ENCODE data around the gene TEX44.
"Not testable (repeated sequence)": the region's sequence is repeated elsewhere in the genome, so short reads cannot be mapped to it uniquely, and the experiment has no call there.

TEX44 gene

DNA sequence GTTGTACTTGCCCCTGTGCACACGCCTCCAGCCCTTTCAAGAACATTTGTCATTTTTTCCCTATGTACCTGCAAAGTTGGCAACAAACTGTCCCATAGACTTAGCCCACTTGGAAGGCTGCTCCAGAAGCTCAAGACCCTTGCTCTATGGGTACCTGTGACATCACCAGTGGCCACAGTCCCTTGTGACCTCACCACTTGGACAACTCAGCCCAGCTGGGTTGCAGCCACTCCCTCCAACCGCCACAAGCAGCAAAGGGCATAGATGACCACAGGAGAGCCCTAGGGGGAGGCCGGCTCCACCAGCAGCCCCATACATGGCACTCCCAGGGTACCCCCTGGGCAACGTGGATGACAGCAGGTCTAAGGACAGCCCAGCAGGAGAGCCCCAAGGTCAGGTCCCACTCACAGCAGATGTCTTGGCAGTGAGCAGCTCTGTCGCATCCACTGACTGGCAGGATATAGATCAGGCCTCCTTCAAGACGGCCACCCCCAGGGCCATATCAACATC, at the start of gene TEX44:
Gene TEX44 (plus strand): TSS at position 229 of the 510 bp plus-strand sequence. CDS start 88 bp downstream, at position 317.
- no peak for DNase-seq

DNA sequence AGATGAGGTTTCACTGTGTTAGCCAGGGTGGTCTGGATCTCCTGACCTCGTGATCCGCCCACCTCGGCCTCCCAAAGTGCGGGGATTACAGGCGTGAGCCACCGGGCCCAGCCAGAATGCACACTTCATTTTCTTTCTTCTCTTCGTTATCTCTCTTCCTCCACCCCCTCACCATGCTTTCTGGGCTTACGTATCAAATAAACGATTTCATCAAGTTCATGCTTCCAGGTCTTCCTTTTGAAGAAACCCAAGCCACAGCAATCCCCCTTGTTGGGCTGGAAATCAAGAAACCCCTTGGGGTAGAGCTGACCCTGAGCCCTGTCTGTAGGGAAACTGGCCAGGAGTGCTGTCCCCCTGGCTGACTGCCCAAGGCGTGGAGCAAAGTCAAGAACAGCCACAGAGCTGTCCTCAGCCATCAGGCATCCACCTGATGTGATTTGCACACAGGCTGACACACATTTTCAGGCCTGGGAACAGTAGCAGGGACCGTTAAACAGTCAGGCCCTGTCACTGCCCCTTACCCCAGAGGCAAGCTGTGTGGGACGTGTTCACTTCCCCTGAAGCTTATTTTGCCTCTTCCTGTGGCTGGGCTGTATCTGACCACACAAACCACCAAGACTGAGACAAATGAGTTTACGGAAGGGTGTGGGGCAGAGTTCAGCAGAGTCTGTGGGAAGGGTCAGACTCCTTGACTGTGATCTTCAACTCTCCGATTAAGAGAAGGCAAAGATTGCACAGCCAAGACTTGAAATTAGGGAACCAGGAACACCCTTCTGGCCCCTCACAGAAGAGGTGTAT, 47.4 kb upstream of the TEX44 start:
- DNase-seq = no peak

DNA sequence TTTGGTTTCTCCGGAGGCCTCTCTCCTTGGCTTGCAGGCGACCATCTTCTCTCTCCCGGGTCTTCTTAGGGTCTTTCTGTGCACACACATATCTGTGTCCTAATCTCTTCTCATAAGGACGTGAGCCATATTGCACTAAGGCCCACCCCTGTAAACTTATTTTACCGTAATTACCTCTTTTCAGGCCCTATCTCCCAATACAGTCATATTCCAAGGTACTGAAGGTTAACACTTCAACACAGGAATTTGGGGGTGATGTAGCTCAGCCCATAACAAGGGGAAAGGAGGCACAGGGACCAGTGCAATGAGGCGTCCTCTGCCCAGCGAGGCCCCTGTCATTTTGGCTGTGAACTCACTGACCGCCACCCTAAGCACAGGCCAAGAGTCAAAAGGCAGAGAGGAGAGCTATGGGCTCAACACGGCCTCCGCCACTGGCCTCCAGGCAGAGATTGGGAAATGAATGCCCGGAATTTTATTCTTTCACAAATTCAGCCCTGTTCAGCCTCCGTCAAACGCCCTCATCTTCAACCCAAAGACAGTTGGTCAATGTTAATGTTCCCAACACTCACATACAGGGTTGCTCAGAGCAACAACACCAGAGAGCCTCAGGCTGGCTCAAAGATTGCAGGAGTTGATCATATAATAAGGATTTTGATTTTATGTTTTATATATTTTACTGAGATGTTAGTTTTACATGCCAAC, 46.5 kb upstream of the TEX44 start:
- no peak for DNase-seq

DNA sequence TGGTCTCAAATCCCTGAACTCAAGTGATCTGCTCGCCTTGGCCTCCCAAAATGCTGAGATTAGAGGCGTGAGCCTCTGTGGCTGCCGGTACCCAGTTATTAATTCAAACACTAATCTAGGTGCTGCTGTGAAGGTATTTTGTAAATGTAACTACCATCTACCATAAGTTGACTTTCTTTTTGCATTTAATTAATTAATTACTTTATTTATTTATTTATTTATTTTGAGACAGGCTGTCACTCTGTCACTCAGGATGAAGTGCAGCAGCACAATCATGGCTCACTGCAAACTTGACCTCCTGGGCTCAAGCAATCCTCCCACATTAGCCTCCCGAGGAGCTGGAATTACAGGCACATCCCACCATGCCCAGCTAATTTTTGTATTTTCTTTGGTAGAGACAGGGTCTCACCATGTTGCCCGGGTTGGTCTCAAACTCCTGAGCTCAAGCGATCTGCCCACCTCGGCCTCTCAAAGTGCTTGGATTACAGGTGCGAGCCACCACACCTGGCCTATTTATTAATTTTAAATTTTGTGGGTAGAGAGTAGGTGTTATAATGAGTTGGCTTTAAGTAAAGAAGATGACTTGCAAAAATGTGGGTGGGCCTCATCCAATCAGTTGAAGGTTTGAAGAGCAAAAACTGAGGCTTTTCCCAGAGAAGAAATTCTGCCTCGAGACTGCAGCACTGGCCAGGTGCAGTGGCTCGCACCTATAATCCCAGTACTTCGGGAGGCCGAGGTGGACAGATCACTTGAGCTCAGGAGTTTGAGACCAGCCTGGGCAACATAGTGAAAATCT, 45.2 kb upstream of the TEX44 start:
- DNase-seq = no peak

DNA sequence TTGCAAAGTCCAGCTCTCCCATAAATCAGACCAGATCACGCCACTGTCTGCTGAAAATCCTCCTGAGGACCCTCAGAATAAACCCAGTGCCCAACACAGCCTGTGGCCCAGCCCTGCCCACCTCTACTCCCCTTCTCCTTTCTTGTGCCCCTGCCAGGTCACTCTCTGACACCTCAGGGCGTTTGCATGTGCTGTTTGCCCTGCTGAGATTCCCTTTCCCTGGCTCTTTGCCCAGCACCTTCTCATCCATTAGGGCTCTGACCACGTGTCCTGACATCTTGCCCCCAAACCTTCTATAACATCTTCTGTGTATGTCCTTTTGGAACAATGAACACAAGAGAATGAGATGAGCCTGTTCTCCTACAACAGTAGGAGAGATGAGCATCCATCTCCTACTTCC, 43.9 kb upstream of the TEX44 start:
- DNase-seq = no peak

DNA sequence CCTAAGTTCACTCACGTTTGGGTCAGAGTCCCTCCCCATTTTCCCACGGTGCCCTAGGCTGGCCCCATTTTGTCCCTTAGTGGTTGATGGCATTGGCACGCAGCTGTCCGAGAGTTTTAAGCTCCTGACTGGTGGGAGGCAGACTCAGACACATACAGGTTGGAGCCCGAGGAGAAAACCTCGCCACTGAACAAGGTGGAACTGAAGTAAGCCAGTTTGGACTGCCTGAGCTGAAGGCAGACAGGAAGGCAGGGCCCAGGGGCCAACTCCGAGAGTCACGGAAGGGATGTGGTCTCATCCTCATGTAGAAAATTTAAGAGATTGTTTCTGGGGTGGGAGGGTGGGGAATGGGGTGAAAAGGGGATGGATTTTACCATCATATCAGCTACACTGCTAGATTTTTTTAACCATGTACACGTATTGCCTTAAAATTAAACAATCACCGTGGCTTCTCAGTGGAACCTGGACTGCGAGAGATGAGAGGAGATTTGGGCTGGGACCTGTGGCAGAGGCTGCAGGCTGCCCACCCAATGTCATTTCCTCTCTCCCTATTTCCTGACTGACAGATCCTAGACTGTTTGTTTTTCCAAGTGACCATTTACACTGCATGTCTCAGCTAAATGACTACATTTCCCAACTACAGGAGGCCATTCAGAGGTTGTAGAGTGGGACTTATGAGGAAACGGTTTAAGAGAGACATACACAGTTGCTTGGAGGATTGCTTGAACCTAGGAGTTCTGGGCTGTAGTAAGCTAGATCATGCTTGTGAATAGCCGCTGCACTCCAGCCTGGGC, 43.0 kb upstream of the TEX44 start:
- DNase-seq = no peak

DNA sequence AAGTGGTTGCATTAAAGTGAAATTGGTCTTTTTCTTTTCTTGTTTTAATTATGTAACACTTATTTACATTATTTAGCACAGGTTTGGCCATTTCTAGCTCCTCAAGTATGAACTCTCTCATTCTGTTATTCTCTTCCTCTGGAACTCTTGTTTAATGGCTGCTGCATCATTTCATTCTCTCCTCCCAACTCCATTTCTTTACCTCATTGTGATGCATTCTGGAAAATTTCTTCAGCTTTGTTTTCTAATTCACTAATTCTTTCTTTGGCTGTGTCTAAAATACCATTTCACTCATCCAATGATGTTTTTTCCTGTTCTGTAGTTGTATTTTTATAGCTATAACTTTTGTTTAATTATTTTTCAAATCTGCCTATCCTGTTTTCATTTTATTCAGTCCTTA, 39.9 kb upstream of the TEX44 start:
- no peak for DNase-seq

DNA sequence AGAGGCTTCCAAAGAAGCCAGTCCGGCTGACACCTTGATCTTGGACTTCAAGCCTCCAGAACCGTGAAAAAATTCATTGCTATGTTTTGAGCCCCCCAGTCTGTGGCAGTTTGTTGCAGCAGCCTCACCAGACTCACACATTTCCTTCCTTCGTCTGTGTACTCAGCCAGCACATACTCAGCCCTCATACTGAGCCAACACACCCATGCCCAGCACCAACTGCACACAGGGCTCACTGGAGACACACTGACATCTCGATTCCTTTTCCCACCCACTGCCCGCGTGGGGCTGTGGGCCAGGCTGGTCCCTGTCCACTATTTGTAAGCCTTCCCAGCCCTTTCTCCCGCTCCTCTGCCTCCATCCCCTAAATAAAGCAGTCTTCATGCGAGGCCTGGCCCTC, 38.3 kb upstream of the TEX44 start:
- DNase-seq = no peak

DNA sequence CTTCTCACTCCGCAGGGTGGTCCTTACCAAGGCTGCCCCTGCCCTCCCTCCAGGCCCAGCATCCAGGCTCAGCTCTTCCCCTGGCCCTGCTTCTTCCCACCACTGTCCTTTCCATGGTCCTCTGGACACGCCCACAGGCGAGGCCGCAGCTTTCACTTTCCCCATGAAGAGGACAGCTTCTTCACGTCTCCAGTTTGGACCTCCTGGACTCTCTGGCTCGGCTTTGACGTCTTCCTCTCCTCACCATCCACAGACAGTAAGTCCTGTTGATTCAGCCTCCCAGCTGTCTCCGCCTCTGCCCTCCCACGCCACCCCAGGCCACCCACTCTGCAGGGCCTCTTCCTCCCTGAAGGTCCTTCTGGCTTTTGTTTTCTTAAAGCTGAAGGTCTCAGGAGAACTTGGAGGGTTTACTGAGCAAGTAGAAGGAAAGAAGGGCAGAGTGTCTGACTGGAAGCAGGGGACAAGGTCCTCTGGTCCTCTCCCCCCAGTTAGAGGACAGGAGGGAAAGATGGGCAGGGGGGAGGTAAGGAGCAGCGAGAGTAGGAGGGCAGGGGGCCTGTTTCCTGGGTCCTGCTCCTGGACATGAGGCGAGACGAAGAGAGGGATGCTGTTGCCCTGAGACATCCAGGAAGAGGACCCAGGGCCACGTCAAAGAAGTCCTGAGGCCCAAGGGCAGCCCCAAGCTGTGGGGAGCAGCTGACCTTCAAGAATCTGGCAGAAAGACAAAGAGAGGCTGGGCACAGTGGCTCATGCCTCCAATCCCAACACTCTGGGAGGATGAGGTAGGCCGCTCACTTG, 37.7 kb upstream of the TEX44 start:
- DNase-seq = no peak

DNA sequence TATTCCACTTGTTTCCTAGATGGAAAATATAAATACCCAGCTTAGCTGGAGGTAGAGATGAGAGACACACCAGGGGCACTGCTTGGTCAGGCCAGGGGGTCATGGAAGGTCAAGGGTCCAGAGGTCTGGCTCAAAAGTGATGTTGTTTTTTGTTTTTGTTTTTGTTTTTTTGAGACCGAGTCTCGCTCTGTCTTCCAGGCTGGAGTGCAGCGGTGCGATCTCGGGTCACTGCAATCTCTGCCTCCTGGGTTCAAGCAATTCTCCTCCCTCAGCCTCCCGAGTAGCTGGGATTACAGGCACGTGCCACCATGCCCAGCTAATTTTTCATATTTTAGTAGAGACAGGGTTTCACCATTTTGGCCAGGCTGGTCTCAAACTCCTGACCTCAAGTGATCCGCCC, 36.2 kb upstream of the TEX44 start:
- DNase-seq = not testable (repeated sequence)

DNA sequence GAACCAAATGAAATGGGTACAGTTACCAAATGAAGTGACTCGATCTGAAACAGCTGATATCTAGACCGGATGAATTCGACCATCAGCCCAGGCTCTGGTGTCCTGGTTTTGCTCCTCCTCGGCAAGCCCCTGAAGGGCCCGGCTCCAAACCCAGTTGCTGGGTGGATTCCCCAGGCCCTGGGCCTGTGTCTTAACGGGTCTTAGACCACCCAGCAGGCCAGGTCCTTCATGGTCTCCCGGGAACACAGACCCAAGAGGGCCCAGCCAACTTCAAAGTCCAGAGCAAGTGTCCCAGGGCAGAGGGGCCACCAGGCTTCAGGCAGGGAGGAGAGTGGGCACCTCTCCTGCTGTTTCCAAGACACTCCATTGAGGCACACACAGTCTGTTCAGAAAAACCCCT, 35.7 kb upstream of the TEX44 start:
- DNase-seq = no peak

DNA sequence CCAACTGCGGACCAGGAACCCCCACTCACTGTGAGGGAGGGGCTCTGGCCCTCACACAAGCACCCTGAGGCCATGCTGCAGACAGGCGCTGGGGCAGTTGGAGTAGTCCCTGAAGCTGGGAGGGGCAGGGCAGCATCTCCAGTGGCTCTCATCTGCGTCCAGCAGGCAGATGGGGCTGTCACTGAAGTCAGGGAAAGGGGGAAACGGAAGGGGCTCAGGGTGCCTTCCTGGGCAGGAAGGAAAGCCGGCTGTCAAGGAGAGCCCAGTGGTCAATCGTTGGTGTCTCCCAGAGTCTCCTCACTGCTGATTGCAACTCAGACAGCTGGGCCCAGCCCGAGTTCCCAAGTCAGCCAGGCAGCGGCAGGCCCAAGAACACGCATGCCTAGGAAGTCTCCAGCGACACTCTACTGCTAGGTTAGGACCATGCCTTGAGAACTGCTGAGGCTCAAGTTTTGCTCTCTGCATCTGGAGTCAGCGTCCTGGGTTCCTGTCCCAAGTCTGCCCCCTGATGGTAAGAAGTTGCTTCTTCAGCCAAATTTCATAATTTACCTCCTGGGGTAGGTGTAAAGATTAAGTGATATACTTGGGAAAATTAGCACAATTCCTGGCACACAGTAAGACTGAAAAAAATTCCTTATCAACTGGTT, 35.0 kb upstream of the TEX44 start:
- peak; percentile 51 for DNase-seq

DNA sequence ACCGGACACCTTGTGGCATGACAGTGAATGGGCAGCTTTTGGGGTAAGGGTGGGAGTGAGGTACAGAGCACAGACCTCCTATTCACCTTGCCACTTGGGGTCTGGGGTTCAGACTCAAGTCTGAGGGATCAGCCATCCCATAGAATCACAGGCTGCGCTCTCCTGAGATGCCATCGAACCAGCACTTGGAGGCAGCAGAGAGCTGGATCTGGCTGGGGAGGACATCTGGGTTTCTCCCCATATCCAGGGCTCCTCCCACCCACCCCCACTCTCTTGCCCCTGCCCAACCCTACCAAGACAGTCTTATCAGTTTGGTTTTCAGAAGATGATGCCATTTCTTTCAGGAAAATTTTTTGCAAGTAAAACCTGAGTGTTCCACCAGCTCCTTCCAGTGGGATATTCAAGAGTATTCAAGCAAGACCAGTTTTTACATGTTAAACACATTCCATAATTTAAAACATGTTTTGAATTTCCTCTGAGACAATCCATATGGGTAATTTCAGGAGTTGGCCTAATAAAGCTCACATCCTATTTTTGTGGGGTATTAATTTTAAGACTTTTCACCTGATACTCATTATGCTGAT, 29.2 kb upstream of the TEX44 start:
- DNase-seq = peak; percentile 47

DNA sequence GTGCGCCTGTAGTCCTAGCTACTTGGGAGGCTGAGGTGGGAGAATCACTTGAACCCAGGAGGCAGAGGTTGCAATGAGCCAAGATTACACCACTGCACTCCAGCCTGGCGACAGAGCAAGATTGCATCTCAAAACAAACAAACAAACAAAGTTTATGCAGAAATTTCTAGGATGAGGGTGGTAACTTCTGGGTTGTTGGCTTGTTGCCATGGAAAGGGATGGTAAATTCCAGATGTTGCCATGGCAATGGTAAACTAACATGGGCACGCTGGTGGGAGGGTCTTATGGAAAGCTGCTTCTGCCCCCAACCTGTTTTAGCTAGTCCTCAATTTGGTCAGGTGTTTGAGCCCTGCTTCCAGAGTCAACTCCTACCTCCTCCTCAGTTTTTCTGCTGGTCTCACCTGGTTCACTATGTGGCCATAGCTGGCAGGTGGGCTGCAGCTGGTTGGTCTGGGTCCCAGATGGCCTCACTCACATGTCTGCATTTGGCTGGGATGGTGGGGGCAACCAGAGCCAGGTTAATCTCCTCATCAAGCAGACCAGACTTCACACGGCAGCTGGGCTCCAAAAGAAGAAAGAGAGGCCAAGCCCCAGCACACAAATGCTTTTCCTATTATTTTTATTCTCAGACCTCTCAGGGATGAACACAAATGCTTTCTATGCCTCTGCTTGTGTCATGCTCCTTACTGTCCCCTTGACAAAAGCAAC, 26.6 kb upstream of the TEX44 start:
- no peak for DNase-seq

DNA sequence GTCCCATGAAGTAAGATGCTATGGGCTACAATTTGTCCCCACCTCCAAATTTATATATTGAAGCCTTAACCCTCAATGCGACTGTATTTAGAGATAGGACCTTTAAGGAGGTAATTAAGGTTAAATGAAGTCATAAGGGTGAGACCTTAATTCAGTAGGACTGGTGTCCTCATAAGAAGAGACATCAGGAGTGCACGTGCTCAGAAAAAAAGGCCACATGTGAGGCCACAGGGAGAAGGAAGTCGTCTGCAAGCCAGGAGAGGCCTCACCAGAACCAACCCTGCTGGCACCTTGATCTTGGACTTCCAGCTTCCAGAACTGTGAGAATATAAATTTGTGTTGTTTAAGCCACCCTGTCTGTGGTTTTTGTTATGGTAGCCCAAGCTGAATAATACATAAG, 25.5 kb upstream of the TEX44 start:
- DNase-seq = no peak

DNA sequence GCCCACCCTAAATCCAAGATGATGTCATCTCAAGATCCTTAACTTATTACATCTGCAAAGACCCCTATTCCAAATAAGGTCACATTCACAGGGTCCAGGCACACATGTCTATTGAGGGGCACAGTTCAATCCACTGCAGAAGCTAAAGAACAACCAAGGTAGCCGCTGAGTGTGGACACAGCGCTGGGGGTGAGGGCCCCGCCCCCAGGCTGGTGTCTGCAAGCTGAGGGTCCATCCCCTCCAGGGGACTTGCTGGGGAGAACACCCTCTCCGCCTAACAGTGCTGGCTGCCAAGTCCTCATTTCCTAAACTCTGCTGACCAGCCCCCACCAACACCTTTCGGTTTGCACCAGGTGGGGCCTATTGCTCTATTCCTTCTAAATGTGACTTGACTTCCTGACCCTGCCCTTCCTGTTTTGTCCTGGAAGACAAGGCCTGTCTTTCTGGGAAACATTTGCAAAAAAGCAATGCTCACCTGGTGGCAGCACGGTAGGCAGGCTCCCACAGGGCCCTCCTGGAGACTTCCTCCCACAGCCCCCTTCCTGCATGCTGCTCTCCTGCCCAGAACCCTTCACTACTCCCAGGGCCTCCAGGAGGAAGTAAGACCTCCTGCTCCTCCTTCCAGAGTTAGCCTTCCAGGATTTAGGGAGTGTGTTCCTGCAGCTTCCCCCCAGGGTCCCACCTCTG, 24.4 kb upstream of the TEX44 start:
- no peak for DNase-seq

DNA sequence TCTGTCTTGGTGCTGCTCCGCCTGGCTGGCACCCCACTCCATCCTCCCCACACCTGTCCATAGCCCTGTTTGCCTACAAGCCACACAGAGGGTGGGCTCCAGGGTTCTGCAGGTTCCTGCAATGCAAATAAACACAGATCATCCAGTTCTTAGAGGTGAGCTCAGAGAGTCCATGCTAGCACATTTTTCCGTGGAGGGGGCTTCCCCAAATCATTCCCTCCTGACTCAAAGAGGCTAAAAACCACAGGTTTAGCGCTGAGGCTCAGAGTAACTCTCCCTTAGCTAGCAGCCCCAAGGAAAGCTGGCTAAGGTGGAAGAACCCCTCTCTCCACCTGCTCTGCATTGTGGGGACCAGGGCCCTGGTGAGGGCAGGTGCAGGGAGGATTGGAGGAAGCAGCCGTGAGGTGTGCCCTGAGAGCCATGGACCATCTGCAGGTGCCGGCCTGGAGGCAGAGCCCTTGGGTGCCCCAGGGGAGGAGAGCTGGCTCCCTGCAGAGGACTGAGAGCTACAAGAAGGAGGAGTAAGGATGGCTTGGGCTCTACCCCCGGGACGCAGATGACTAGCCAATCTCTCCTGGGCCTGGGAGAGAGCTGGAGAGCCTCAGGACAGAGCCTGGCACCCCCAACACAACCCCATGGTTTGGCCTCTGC, 23.8 kb upstream of the TEX44 start:
- DNase-seq = no peak

DNA sequence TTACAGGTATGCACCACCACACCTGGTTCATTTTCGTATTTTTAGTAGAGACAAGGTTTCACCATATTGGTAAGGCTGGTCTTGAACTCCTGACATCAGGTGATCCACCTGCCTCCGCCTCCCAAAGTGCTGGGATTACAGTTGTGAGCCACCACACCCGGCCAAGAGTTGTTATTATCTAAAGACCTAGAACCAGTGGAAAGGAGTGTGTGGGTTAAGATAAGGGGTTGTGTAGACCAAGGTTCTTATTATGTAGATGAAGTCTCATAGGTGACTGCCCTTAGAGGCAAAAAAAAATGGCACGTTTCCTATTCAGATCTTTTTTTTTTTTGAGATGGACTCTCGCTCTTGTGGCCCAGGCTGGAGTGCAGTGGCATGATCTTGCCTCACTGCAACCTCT, 21.7 kb upstream of the TEX44 start:
- not testable (repeated sequence) for DNase-seq

DNA sequence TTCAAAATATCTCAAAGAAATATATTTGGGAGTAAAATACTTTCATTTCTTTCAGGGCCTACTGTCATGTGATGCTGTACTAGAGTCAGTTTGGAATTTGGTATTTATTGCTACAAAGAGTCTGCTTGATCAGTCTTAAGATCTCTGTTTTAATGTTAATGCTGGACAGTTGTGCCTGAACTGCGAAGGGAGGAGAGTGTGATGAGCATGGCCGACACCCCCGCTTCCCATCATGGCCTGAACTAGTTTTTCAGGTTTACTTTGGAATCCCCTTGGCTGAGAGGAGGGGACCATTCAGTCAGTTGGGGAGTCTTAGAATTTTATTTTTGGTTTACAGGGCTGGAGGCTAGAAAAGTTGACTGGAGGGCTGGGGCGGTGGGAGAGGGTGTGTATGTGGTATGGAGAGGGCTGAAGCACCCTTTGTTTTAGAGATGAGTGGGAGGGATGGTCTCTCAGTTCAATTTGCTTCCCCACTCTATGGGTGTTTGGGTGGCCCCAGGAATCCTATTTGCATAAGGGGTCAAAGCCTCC, 20.9 kb upstream of the TEX44 start:
- no peak for DNase-seq

Data from NCI-H1694 (cell line).